Stimulated activated CD8-positive, alpha-beta memory T cell treated with anti-CD3 and anti-CD28 coated beads, Interleukin-15, amount 100 ng/mL, for 1 hour (primary cell): ENCODE measurements around the gene NCK1.
A peak's percentile ranks its signal among the peaks of the same experiment; 100 is the strongest.

ENCODE experiments used
- DNase-seq: peaks from one replicate; pipeline ENCODE4 v3.0.0-alpha.2; 2020; ENCODE audit warnings: low read depth

NCK1 gene

DNA sequence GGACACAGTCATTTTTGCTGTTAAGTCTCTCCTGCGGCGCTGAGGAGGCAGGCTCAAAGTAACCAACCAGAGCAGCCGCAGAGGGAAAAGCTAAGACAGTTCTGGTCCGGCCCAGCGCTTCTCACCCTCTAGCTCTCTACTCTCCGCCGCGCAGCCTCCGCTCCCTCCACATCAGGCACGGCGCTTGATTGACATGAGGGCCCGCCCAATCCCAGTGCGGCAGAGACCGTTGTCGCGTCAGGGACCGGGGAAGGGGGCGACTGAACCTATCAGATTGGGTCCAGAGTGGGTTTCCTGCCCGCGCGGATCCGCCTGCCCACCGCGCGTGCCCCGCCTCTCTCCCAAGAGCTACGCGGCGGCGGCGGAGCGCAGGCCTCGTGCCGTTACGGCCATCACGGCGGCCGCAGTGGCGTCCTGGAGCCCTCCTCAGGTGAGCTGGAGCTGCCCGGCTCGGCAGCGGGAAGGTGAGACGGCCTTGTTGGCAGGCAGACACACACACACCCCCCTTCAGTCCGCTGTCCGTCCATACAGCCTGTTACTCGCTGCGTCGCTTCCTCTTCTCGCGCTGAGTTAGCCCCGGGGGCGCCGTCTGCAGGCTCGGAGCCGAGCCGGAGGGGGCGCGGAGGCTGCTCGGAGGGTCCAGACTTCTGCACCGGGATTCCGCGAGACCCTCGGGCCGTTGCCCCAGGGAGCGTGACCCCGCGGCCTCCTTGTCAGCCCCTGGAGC, at the start of gene NCK1:
TSS of gene NCK1 (plus strand) at position 319 of the 727 bp plus-strand sequence. CDS start 65,794 bp downstream, outside the sequence.
- DNase-seq, result peak; percentile 97

DNA sequence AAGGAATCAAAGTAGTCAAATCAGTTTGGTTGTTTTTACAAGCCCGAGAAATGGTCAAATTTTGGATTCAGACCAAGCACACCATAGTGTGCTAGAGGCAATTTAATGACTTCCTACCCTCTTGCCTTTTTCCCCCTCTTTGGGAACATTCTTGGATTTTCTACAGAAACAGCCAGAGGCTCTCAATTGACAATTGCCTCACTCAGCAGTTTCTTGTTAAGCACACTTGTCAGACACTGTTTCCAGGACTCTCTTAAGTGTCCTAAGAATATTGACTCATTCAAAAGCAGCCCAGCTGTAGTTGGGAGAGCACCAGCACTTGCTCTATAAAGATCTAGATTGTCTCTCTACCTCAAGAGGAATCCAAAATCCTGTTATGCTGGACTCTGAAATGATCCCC, 44.6 kb upstream of the NCK1 start:
- DNase-seq, result no peak

DNA sequence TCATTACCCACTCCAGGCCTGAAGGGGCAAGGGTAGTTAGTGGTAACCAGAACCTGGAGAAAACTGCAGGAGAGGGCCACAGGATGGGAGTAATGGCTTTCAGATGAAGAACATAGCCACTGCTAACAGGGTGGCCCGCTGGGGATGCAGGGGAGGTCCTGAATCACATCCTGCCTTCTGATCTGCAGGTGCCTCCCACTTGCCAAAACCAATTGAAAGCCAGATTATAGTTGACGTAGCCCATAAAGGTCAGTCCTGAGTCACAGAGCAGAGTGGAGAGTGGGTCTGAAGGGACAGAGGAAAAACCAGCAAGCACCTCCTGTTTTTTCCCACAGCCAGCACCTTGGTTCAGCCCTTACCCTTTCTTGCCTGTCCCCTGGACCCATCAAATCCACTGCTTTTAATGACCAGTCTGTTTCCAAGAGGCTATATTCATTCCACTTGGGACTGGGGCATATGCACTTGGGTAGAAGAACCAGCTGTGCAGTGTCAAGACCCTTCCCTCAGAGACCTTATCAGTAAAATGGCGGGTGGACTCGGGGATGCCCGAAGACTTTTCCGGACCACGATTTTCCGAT, 43.7 kb upstream of the NCK1 start:
- no peak for DNase-seq

DNA sequence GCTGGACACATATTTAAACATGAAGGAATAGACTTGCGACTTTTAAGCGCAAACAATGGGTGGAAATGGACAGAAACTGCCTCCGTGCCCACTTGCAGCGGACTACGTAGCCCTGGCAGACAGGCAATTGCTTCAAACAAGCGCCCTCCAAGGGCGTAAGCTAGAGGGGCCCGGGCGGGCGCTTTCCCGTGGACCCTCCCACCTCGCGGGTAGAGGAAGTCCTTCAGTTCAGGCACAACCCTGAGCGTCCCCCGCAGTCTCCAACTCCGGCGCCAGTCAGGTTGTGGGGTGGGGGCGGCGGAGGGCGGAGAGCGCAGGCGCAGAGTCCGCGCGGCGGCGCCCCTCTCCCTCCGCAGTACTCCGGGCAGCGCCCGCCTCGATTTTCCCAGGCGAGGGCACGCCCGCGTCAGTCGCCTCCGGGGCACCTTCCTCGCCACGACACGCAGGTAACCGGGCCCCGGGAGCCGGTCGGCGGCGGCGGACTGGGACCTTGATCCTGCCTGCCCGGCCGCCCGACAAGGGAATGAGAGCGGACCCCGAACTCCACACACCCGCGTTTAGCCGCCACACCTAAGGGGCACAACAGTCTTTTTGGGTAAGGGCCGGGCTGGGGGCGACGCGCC, 43.1 kb upstream of the NCK1 start, which contains the start of gene SLC35G2:
TSS of gene SLC35G2 (plus strand) at position 358 of the 623 bp plus-strand sequence. CDS start 35,335 bp downstream, outside the sequence.
- no peak for DNase-seq

DNA sequence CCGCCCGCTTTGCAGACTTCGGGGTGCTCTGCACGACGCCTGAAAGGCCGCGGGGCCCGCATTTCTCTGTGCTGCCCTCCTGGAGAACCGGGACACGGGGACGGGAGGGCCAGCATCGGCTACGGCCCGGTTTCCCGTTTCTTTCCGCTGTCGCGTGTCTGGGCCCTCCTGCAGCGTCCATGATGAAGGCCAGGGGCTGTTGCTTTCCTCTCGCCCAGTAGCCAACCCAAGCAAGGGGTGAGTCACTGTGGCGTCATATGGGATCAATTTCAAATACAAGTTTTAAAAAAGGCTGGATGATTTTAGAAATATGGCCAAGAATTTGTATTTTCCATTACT, 42.6 kb upstream of the NCK1 start:
- no peak for DNase-seq

DNA sequence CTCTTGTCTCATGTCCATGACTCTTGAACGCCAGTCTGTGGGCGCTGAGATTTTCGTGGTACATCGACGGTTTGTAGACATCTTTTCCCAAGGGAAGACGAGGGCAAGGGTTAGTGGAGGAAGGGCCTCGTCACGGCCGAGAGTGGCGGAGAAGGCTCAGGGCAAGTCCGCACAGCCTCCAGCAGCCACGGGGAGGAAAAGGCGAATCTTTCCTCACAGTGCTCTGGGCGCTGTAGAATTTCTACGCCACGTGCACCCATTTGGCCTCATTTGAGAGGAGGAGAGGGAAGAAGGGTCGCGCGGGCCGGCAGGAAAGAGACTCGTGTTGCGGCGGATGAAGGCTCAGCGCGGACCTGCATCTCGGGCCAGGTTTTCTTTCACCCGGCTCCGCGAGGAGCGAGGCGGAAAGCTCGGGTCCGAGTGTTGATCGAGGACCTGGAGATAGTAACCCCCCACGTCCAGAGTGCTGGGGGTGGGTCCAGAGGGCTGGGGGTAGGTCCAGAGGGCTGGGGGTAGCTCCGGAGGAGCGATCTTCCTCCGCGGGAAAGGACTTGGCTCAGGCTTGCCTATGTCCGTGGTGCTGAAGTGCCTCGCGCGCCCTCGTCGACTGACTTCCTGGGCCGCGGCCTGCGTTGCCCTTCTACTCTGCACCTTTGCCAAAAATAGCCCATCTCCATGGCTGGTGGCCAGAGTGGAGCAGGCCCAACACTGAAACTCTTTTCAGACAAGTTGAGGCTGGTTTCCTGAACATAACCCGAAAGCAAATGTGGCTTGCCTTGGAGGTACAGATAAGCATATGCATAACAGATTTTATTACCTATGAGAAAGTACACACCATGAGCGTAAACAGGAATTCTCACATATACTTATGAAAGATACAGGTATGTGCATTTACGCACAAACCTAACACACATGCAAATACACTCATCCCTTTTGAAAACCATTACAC, 42.0 kb upstream of the NCK1 start:
- DNase-seq, result no peak

DNA sequence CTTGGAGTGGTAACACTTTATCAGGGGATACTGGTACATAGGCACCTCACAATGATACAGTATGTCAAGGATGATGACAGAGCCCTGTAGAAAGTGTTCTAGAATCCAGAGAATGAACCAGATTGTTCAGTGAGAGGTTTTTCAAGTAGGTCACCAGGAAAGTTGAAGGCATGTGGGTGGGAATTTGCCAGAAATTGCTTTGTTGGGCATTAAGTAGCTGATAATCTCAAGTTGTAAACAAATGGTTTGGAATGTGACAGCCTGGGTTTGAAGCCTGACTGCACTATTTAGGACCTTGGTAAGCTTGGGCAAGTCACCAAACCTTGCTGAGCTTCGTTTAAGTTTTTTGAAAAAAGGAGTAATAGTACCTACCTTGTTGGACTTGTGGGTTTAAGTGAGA, 30.5 kb upstream of the NCK1 start:
- no peak for DNase-seq

DNA sequence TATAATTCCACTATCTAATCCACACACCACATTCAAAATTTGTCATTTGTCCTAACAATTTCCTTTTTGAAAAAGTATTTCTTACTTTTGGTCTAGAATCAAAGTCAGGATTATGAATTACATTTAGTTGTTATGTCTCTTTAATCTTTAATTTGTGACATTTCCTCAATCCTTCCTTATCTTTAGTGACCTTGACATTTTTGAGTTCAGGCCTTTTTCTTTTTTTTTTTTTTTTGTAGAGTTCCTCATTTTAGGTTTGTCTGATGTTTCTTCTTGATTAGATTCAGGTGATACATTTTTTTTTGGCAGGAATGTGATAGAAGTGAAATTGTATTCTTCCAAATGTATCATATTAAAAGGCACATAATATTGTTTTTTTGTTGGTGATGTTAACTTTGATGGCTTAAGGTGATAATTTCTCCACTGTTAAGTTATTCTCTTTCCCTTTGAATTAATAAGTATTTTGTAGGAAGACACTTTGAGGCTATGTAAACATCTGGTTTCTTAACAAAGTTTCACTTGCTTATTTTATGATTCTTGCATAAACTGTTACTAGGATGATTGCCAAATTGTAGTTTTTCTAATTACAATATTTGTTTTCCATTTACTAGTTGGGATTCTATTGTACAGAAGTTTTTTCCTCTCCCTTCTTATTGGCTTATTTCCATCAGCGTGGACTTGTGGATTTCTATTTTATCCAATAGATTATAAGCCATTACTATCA, 26.8 kb upstream of the NCK1 start:
- no peak for DNase-seq

DNA sequence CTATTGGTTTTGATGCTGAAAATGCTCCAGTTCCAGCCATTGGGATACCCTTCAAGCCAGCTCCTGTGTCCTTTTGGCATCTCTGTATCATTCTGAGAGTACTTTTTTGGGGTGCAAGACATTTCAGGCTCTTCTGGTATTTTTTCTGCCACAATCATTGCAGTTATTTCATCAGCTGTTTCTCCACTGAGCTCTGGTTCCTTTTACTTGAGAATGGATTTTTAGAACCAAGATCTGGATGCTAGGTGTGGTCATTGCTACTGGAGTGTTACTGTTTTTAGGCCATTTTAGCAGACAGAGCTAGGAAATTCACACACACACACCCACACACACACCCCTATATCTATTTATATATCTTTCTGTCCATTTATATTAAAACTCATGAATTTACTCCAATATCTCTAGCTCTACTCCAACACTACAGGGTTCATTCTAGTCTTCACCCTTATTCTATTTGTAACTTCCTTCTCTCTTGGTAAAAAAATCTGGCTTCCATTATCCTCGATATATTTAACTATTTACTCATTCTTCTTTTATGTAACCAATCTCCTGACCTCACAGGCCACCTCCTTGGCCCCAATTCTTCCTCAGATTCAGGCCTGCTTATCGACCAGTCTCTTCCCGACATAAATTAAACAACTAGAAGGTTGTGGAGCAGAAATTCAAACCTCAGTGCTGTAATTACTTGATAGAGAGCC, 26.0 kb upstream of the NCK1 start:
- DNase-seq, result no peak

DNA sequence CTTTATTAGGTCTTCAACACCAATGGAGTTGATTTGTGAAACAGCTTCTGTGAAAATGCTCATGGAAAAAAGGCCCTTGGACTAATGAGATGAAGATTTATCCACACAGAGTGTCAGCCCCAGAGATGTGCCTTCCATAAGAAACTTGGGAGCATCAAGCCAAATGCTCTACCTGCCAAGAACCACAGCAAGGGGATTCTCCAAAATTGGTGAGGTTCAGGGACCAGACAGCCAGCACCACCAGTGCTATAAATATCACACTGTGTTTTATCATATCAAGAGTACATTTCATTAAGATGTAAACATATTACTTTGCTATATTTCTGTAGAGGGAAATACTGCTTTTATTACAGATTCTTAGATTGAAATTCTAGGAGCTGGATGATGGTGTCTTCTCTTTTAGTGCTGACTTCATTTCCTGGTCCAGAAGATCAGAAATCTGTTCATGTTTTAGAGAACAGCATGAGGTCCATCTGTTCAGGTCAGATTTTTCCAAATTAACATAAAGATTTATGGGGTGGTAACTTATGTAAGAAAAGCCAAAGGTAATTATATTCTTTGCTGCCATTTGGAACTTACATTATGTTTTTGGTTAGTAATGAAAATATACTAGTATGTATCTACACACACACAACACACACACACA, 25.4 kb upstream of the NCK1 start:
- no peak for DNase-seq

DNA sequence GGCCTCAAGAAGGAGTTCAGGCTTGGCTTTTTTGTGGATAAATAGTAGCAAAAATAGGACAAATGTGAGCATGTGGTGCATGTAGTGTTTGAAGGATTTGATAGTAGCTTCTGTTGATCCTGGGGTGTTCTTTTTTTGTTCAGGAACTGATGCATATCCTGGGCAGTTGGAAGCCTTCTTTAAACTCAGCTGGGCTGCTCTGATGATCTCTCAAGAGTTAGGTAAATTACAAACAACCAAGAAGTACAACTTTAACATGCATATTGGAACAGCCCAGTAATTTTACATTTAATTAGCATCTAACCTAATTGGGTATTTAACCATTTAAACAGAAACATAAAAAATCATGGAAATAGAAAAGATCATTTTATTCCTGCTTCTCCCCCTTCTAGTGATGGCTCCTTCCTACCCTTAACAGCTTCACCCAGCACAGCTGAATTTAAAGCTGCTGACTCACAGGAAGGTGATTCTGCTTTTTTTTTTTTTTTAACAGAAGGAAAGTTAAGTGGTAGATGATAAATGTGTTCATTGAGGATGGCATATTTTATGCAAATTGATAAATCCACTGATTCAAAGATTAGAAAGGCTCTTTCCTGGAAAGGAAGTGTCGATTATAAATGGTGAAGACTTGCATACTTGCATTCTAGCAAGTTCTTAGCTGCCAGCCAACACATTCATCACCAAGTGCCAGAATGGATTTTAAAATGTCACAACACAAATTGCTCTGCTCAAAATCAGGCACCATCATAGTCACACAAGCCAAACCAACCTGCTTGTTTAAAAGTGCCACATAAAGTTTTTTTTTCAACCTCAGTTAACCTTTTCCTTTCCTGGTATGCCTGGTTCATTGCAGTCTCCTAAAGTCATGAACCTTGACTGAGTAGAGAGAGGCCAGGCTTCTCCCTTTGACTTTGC, 23.1 kb upstream of the NCK1 start:
- no peak for DNase-seq

DNA sequence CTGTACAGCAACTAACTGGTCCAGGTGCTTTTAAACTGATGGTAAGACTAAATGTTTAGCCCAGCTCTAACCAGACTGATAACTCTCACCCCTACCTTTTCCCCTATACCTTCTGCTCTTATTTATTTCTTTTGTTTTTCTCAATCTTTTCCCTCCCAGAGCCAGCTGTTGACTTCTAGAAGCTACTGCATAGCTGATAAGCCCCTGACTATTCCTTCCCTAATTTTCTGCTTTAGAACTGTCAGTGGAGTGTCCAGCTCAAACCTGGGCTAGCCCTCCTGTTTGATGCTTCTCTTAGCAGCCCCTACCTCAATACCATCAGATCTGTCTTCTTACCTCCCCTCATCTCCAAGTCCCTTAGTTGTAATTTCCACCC, 22.5 kb upstream of the NCK1 start:
- no peak for DNase-seq

DNA sequence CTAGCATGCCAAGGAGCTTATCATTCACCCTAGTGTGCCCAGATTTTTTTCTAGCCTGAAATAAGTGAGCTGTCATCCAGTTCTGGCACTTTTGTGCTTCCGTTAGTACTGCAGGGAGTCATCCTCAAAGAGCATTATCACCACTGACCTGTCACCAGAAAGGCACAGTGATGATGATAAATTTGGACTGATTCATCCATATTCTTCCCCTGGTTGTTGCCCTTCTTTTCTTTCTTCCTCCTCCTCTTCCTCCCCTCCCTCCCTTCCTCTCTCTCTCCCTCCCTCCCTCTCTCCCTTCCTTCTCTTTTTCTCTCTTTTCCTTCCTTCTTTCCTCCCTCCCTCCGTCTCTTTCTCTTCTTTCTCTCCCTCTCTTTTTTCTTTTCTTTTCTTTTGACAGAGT, 21.8 kb upstream of the NCK1 start:
- no peak for DNase-seq

DNA sequence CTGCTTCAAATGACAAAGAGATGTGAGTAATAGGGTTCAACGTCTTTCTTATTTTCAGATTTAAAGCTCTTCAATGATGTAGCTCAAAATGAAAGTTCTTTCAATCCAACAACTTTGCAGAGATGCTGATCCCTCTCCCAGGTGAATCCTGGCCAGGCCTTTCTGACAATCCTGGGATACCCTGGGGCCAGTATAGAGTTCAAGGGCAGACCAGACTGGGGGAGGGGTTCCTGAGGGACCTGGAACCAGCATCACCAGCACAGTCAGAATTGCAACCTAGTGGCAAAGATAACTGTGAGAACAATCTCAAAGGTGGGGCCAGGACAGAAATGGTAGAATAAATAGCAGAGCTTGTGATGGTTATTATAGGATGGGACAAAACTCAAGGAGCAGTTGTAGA, 19.7 kb upstream of the NCK1 start:
- DNase-seq, result no peak

DNA sequence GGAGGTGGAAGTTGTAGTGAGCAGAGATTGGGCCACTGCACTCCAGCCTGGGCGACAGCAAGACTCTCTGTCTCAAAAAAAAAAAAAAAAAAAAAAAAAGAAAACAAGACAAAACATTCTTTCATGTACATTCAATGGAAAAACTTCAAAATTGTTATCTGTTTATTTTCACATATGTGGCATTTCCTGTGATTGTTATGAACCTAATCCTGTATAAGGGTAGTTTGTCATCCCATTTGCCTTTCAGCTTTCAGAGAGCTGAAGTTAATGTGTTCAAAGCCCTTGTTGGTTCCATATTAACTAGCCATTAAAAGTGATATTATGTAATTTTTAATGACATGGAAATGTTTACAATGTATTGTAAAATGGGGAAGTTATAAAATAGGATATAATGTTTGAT, 17.3 kb upstream of the NCK1 start:
- no peak for DNase-seq

DNA sequence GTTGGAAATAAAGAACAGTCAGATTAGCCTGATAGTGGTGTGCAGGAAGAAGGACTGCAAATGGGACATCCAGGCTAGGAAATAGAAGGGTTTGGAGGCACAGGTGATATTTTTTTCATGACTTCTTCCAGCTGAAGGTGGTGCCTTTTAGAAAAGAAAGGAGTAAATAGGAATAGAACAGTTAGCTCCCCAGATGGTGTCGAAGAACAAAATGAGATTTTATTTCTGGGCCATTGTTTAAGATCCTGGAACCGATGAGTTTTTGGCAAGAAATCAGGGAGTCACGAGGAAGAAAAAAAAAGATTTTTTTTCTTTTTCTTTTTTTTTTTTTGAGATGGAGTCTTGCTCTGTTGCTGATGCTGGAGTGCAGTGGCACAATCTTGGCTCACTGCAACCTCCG, 9.8 kb upstream of the NCK1 start:
- no peak for DNase-seq

DNA sequence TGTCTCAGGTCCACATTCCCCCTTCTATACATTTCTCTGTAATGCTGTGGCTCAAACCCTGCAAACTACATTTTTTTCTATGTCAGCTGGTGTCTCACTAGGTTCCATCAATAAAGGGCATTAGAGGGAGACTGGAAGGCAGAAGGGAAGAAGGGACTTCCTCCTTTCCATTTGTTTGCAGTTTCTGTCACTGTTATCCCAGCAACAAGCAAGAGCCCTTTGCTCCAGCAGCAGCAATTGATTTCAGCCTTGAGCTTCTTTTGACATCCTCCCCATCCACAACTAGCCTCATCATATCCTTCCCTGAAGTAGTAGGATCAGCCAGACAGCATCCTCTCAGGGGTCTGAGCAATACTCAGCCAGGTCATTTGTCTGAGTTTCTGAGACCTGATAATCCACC, 5.3 kb upstream of the NCK1 start:
- DNase-seq, result no peak

DNA sequence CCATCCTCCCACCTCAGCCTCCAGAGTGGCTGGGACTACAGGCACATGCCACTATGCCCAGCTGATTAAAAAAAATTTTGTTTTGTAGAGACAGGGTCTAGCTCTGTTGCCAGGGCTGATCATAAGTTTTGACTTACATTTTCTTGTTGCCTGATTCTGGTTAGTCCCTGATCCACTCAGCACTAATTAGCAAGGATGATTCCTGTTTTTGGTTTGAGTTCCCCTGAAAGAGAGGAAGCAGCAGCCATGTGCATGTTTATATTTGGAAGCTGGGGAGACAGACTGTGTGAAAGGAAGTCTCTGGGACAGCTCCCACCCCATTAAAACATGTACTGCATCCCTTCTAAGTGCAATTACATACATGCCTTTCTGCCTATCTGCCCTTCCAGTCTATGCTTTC, 3.6 kb upstream of the NCK1 start:
- DNase-seq, result no peak

DNA sequence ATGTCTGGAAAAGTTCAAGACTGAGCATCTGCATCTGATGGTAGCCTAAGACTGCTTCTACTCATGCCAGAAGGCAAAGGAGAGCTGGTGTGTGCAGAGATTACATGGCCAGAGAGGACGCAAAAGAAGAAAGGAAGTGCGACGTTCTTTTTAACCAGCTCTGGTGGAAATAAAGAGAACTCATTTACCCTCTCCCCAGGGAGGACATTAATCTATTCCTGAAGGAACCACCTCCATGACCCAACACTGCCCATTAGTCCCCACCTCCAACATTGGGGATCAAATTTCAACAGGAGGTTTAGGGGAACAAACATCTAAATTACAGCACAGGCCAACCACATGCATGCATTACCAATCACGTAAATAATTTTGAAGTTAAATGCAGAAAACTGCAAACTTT, 1.5 kb upstream of the NCK1 start:
- no peak for DNase-seq
